Left kidney (tissue), 2 donors: ENCODE data around the gene LDLRAD4. TPM values are rescaled to one million over a fixed set of nuclear protein-coding genes. Genes with fewer than 3 reads are reported as not detected.
"Not testable (repeated sequence)": the region's sequence is repeated elsewhere in the genome, so short reads cannot be mapped to it uniquely, and the experiment has no call there.

ENCODE experiments used
- DNase-seq: peaks from one replicate; pipeline ENCODE4 v3.0.0-alpha.2; 2013
- polyA plus RNA-seq: library from polyadenylated mRNA; unstranded; fragments of 120-200 nt; gene quantifications from one replicate; pipeline ENCODE4 v1.2.1, GENCODE V29; 2013; ENCODE audit not compliant: insufficient read length

Gene LDLRAD4
- polyA plus RNA-seq, 1 donor: 9.7 TPM

- DNase-seq: no peak
Measured at GRCh38 chr18:13246591-13246990, 28.0 kb downstream of the LDLRAD4 start.

DNA sequence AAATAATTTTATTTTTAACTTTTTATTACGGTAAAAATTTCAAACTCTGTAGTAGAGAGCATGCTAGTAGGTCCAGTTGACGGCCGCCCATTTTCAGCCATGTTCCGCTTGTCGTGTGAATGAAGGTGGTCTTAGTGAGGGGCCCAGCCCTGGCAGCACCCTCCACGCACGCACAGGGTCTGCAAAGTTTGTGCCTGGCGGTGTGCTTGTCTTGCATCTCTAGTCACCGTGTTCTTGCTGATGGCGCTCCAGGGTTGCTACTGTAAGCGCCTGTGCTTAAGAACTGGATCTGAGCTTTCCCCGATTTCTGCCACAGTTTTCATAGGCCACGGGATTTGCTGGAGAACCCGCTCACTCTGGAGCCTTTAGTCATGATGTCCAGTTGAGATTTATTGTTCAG, 28.9 kb downstream of the LDLRAD4 start:
- no peak for DNase-seq

DNA sequence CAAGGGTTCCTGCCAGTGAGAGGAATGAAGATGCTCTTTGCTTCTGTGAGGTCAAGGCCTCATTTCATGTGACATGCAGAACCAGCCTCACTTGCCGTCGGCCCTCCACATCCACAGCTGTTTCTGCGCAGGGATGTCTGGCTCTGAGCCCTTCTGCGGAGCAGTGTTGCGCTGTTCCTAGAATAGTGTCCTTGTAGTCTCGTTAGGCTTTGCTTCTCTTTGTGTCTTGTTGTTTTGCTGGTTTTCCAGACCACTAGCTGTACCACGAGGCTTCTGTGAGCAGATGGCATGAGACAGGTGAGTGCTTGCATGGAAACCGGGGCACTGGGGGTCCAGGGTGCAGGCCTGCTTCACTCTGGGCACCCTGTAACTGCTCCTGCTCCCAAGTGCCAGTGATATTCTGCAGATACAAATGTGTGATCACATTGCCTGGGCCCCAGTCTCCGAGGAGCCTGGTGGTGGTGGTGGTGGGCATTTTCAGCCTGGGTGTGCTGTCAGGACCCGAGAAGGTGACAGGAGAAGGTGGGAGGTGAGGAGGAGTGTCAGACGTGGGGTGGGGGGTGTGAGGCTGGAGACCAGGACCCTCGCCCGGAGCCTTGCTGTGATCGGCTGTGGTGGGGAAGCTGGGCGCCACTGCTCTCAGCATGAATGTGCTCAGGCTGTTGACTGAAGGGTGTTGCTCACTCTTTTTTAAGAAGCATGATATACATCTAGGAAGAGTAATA, 34.3 kb downstream of the LDLRAD4 start:
- no peak for DNase-seq

- DNase-seq: no peak
Measured at GRCh38 chr18:13253786-13254688, 35.5 kb downstream of the LDLRAD4 start.

GRCh38 chr18:13254971-13255927, 36.7 kb downstream of the LDLRAD4 start:
- no peak for DNase-seq

GRCh38 chr18:13256444-13257305, 38.1 kb downstream of the LDLRAD4 start:
- no peak for DNase-seq

- no peak for DNase-seq
Measured at GRCh38 chr18:13257361-13257980, 38.9 kb downstream of the LDLRAD4 start.

- no peak for DNase-seq
Measured at GRCh38 chr18:13258921-13259320, 40.4 kb downstream of the LDLRAD4 start.

DNA sequence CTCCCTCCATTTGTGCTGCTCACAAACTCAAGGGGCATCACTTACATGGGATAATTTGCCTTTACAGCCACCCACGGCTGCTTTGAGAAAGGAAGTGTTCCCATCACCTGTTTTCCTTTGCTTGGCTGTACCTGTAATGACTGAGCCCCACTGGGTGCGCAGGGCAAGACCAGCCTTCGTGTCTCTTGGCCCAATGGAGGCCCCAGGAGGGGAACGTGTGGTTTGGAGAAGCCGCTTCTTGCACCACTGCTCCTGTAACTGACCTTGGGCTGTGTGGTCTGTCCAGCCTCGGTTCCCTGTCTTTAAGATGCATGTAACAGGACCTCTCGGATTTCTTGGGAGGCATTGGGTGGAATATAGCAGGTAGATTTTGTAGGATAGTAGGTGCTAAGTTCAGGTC, 41.1 kb downstream of the LDLRAD4 start:
- no peak for DNase-seq

GRCh38 chr18:13260197-13260934, 41.8 kb downstream of the LDLRAD4 start:
- no peak for DNase-seq

GRCh38 chr18:13260935-13261640, 42.5 kb downstream of the LDLRAD4 start:
- DNase-seq: no peak

- DNase-seq: no peak
Measured at GRCh38 chr18:13261661-13262357, 43.2 kb downstream of the LDLRAD4 start.

DNA sequence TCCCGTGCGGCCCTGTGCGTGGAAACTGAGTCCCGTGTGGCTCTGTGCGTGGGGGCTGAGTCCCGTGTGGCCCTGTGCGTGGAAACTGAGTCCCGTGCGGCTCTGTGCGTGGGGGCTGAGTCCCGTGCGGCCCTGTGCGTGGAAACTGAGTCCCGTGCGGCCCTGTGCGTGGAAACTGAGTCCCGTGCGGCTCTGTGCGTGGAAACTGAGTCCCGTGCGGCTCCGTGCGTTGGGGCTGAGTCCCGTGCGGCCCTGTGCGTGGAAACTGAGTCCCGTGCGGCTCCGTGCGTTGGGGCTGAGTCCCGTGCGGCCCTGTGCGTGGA, 43.8 kb downstream of the LDLRAD4 start:
- DNase-seq: not testable (repeated sequence)

DNA sequence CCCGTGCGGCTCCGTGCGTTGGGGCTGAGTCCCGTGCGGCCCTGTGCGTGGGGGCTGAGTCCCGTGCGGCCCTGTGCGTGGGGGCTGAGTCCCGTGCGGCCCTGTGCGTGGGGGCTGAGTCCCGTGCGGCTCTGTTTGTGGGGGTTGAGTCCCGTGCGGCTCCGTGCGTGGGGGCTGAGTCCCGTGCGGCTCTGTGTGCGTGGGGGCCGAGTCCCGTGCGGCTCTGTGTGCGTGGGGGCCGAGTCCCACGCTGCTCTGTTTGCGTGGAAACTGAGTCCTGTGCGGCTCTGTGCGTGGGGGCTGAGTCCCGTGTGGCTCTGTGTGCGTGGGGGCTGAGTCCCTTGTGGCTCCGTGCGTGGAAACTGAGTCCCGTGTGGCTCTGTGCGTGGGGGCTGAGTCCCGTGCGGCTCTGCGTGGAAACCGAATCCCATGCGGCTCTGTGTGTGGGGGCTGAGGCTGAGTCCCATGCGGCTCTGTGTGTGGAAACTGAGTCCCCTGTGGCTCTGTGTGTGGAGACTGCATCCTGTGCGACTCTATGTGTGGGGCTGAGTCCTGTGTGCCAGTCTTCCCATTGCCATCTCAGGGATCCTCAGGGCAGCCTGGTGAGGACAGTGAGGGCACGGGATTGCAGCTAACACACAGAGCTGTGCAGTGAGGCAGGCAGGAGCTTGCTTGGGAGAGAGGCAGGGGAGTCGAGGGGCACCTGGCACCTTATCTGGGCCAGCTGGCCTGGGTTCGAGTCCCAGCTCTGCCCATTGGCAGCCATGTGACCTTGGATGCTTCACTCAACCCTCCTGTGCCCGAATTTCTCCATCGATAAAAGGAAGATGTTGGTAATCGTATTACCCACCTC, 44.5 kb downstream of the LDLRAD4 start:
- DNase-seq: no peak

DNA sequence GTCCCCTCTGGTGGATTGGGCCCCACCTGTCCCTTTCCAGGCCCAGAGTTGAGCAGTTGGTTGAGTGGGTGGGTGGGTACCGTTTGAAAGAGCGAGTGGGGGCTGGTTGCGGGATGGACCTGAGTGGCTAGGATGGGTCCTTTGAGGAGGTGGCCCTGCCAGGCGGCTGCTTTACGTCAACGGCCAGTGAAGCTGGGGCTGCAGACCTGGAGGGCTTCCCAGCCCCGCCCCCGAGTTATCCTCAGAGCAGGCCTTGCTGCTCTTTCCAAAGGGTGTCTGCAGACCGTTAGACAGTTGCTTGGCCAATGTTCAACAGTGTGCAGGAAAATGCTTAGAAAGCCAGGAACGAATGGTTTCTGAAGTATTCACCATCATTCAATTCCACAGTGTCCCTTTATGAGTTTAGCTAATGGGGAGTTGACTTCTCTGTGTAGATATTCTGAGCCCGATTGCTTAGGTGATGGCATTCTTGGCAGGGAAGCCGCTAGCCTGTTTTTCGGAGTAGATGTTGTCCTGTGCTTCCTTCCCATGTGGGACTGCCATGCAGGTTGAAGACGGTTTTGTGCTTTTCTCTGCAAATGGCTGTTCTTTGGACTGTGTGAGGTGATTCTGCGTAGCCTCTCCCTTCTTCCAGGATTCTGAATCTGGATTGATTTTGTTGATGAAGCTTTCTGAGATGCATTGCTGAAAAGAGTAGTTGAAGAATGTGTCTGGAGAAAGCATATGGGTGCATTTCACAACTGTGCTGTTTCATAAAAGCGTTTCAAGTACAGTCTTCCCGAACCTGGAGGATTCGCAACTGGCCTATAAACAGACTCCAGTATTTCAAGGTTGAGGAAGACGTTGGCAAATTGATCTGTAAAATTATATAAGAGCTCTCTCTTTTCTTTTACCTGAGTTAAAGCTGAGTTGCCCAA, 45.8 kb downstream of the LDLRAD4 start:
- no peak for DNase-seq
